Right cardiac atrium (tissue), 5 donors: ENCODE measurements around the gene ELANE. TPM values are rescaled to one million over a fixed set of nuclear protein-coding genes. Genes with fewer than 3 reads are reported as not detected.
"Not testable (repeated sequence)": the region's sequence is repeated elsewhere in the genome, so short reads cannot be mapped to it uniquely, and the experiment has no call there.

ENCODE experiments used
- ATAC-seq, 2 donors: fragments of 200-7000 bp; cut with Tn5 transposase; one replicate each; pipeline versions ENCODE4 v1.8.0 to v1.9.1; 2020; ENCODE audit warnings: moderate library complexity in 2 of 2, mild to moderate bottlenecking in 1 of 2
- DNase-seq, 3 donors: peaks; one replicate each; pipeline ENCODE4 v3.0.0-alpha.2; 2020
- H3K27ac ChIP-seq: one replicate; pipeline ENCODE4 v1.5.1; 2013; ENCODE audit warnings: mild to moderate bottlenecking, low read length, control low read depth, moderate library complexity
- H3K27me3 ChIP-seq: one replicate; pipeline ENCODE4 v1.6.1; 2013; ENCODE audit not compliant: control insufficient read depth, insufficient read depth
- H3K4me1 ChIP-seq: one replicate; pipeline ENCODE4 v1.6.1; 2013; ENCODE audit warnings: low read length; ENCODE audit not compliant: control insufficient read depth, insufficient read depth
- H3K4me3 ChIP-seq: one replicate; pipeline ENCODE4 v1.5.1; 2013; ENCODE audit warnings: low read length, control low read depth
- H3K9me3 ChIP-seq: one replicate; pipeline ENCODE4 v1.6.1; 2013; ENCODE audit warnings: low read length; ENCODE audit not compliant: control insufficient read depth
- WGBS: extraction: QIAGEN DNeasy Blood & Tissue Kit; methylation state at CpG from one replicate; pipeline ENCODE4 v1.1.7; 2013; 5-methylcytosine and 5-hydroxymethylcytosine counted together
- intact Hi-C, 4 donors: fragments of 100-400 bp; cut with DNase I; formaldehyde crosslinking; loops; one replicate each; pipeline versions ENCODE4 v1.11.0 to v1.14.0; 2022 to 2023
- polyA plus RNA-seq: library from polyadenylated mRNA; stranded (reverse); fragments of 200-250 nt; gene quantifications from one replicate; pipeline ENCODE4 v1.2.3, GENCODE V29; 2013
- total RNA-seq, 4 donors: library from RNA; stranded (reverse); fragmentation: NEBNext Ultra II Directional; extraction: Animal tissue kit (Norgen Biotek cat#: 25700); gene quantifications; one replicate each; pipeline ENCODE4 v1.2.1, GENCODE V29; 2021
- donor health status: healthy with polysubstance abuse.
- donor health status: DM: no; HTN: yes; CAD: no.
- donor health status: DM: no; HTN: no; CAD: no.
- donor health status: DM: no; HTN: yes; CAD: no; lungs with severe emphysema.
- donor health status: DM: yes; HTN: yes; CAD: no.

ELANE gene
- total and polyA plus RNA-seq, 5 donors: 0.85 to 3.4 (median 2.0) TPM

DNA sequence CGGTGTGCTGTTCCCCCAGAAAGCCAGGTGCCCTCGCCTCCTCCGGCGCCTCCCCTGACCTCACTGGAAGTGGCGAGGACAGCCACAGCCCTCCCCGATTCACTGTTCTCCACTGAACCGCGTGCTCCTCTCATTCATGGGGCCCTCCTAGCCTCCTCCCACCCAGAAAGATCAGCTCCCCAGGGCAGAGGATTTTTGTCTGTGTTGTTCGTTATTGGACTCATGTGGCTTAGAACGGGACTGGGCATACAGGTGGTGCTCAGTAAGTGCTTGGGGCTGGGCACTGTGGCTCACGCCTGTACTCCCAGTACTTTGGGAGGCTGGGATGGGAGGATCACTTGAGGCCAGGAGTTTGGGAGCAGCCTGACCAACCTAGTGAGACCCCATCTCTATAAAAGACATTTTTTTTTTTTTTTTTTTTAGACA is 7.5 kb upstream of the ELANE start:
- no peak for ATAC-seq
- DNase-seq: no peak
- no peaks in the 10 kb centered on the region for H3K27me3 ChIP-seq

DNA sequence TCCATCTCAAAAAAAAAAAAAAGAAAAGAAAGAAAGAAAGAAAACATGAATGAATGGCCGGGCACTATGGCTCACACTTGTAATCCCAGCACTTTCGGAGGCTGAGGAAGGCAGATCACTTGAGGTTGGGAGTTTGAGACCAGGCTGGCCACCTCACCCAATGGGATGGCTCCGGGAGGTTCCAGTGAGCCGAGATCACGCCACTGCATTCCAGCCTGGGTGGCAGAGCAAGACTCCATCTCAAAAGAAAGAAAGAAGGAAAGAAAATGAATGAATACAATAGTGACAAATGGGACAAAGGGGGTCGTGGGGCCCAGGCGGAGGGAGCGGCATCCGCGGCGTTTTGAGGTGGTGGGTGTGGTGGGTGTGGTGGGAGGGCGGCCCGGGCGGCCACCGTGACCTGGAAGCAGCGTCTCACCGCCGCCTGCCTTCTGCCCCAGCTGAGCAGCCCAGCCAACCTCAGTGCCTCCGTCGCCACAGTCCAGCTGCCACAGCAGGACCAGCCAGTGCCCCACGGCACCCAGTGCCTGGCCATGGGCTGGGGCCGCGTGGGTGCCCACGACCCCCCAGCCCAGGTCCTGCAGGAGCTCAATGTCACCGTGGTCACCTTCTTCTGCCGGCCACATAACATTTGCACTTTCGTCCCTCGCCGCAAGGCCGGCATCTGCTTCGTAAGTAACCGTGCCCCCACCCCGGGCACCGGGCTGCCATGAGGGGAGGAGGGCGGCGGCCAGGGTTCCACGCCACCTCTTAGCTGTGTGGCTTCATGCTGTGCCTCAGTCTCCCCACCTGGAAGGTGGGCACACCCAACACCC is 6.2 kb upstream of the ELANE start:
- intact Hi-C loops: no loop called here
- Histone ChIP-seq H3K4me1 (no peaks in the 10 kb centered on the region), H3K4me3 (no peak overlapping the region), H3K27ac (no peak overlapping the region), H3K9me3 (no peaks in the 10 kb centered on the region), H3K27me3 (no peaks in the 10 kb centered on the region)
- ATAC-seq (no peak), DNase-seq (peak in 1 of 3 donors; percentile 44)
- WGBS: 76% methylated on average over 37 of the region's 37 CpGs

More for the DNA sequence above, 7.5 kb upstream of the ELANE start:
- intact Hi-C loops: no loop called here
- no peaks in the 10 kb centered on the region for H3K4me1 ChIP-seq
- no peak overlapping the region for H3K27ac ChIP-seq
- H3K9me3 ChIP-seq: no peaks in the 10 kb centered on the region
- no peak overlapping the region for H3K4me3 ChIP-seq
- WGBS: 48% methylated on average over 11 of the region's 11 CpGs

- intact Hi-C loops: no loop called here
- 47% methylated on average over 12 of the region's 12 CpGs for WGBS
- H3K4me1 ChIP-seq: no peaks in the 10 kb centered on the region
- ATAC-seq (peak; percentile 4 to 20), DNase-seq (peak; percentile 62 to 80 (median 80))
- H3K9me3 ChIP-seq: no peaks in the 10 kb centered on the region
- H3K27me3 ChIP-seq: no peaks in the 10 kb centered on the region
- H3K4me3 ChIP-seq: no peak overlapping the region
- H3K27ac ChIP-seq: no peak overlapping the region
Measured at GRCh38 chr19:848386-848921, 3.6 kb upstream of the ELANE start.

DNA sequence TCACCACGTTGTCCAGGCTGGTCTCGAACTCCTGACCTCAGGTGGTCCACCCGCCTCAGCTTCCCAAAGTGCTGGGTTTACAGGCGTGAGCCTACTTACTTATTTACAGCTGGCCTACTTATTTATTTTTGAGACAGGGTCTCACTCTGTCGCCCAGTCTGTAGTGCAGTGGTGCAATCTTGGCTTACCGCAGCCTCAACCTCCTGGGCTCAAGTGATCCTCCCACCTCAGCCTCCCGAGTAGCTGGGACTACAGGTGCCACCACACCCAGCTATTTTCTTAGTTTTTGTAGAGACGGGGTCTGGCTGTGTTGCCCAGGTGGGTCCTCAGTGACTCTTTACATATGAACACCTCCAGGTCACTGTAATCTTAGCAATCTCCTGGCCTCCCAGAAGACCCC is 2.9 kb upstream of the ELANE start:
- DNase-seq, ATAC-seq, H3K27me3 ChIP-seq, H3K4me1 ChIP-seq, intact Hi-C loops, H3K9me3 ChIP-seq, H3K27ac ChIP-seq, H3K4me3 ChIP-seq: not testable (repeated sequence)
- WGBS: 84% methylated on average over 8 of the region's 8 CpGs

- Histone ChIP-seq H3K27ac (peak overlapping the region; percentile 34), H3K27me3 (no peaks in the 10 kb centered on the region), H3K4me1 (no peaks in the 10 kb centered on the region), H3K4me3 (no peak overlapping the region), H3K9me3 (no peaks in the 10 kb centered on the region)
- WGBS: 17% methylated on average over 28 of the region's 28 CpGs
- intact Hi-C loops: loop anchor here in 2 of 4 donors (10.0 kb wide), 2 partner anchors 46 to 76 kb away; no protein-coding TSS in a partner anchor
- peak; percentile 90 to 91 for ATAC-seq
- peak; percentile 96 to 98 (median 97) for DNase-seq
Measured at GRCh38 chr19:850221-850978, 1.7 kb upstream of the ELANE start.

DNA sequence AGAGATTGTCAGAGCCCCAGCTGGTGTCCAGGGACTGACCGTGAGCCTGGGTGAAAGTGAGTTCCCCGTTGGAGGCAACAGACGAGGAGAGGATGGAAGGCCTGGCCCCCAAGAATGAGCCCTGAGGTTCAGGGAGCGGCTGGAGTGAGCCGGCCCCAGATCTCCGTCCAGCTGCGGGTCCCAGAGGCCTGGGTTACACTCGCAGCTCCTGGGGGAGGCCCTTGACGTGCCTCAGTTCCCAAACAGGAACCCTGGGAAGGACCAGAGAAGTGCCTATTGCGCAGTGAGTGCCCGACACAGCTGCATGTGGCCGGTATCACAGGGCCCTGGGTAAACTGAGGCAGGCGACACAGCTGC is 1.1 kb upstream of the ELANE start:
- 30% methylated on average over 13 of the region's 13 CpGs for WGBS
- peak overlapping the region; percentile 34 for H3K27ac ChIP-seq
- no peak overlapping the region for H3K4me3 ChIP-seq
- no peaks in the 10 kb centered on the region for H3K27me3 ChIP-seq
- H3K9me3 ChIP-seq: no peaks in the 10 kb centered on the region
- no peaks in the 10 kb centered on the region for H3K4me1 ChIP-seq
- intact Hi-C loops: loop anchor here in 2 of 4 donors (10.0 kb wide), 2 partner anchors 46 to 76 kb away; no protein-coding TSS in a partner anchor
- DNase-seq: peak in 1 of 3 donors; percentile 31
- ATAC-seq: no peak

DNA sequence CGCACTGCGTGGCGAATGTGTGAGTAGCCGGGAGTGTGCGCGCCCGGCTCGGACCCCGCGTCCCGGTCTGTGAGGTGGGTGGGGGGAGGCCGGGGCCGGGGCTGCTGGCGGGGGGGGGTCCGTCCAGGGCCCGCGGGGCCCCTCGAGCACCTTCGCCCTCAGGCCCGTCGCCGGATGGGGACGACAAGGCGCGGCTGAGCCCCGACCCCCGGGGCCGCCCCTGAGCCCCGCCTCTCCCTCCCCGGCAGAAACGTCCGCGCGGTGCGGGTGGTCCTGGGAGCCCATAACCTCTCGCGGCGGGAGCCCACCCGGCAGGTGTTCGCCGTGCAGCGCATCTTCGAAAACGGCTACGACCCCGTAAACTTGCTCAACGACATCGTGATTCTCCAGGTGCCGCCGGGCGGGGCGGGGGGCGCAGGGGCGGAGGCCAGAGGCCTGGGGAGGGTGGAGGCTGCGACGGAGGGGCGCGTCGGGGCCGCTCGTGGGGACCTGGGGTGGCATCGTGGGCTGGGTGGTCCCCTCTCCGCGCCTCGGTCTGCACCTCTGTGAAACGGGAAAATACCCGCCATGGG is 997 bp downstream of the ELANE start:
- ATAC-seq: no peak
- 31% methylated on average over 67 of the region's 67 CpGs for WGBS
- Histone ChIP-seq H3K27me3 (no peaks in the 10 kb centered on the region), H3K9me3 (no peaks in the 10 kb centered on the region), H3K4me1 (no peaks in the 10 kb centered on the region), H3K27ac (no peak overlapping the region), H3K4me3 (no peak overlapping the region)
- intact Hi-C loops: loop anchor here in 2 of 4 donors (10.0 kb wide), 2 partner anchors 48 to 78 kb away; no protein-coding TSS in a partner anchor
- peak in 1 of 3 donors; percentile 38 for DNase-seq

DNA sequence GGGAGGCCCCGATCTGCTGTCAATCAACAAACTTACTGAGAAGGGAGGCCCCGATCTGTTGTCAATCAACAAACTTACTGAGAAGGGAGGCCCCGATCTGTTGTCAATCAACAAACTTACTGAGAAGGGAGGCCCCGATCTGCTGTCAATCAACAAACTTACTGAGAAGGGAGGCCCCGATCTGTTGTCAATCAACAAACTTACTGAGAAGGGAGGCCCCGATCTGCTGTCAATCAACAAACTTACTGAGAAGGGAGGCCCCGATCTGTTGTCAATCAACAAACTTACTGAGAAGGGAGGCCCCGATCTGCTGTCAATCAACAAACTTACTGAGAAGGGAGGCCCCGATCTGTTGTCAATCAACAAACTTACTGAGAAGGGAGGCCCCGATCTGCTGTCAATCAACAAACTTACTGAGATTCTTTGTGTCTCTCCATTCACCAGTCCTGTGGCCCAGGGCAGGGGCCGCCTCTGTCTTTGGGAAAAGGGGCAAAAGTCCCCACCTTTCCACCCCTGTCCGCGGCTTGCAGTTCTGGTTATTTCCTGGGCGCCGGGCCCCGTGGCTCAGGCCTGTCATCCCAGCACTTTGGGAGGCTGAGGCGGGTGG is 1.6 kb downstream of the ELANE start:
- DNase-seq: peak in 2 of 3 donors; percentile 44 to 50
- ATAC-seq, H3K27ac ChIP-seq, H3K4me3 ChIP-seq, H3K4me1 ChIP-seq, H3K9me3 ChIP-seq, H3K27me3 ChIP-seq: not testable (repeated sequence)
- intact Hi-C loops: loop anchor here in 2 of 4 donors (10.0 kb wide), 2 partner anchors 49 to 79 kb away; no protein-coding TSS in a partner anchor
- WGBS: 81% methylated on average over 12 of the region's 17 CpGs

GRCh38 chr19:854549-854948 is 2.4 kb downstream of the ELANE start:
- intact Hi-C loops: loop anchor here in 2 of 4 donors (10.0 kb wide), 2 partner anchors 50 to 80 kb away; no protein-coding TSS in a partner anchor

GRCh38 chr19:855142-855541 is 3.0 kb downstream of the ELANE start:
- no peaks in the 10 kb centered on the region for H3K9me3 ChIP-seq
- no peaks in the 10 kb centered on the region for H3K27me3 ChIP-seq
- no peaks in the 10 kb centered on the region for H3K4me1 ChIP-seq
- no peak overlapping the region for H3K4me3 ChIP-seq
- DNase-seq: peak in 1 of 3 donors; percentile 40
- 87% methylated on average over 12 of the region's 12 CpGs for WGBS
- no peak overlapping the region for H3K27ac ChIP-seq
- intact Hi-C loops: loop anchor here in 3 of 4 donors (5.0 to 10.0 kb wide), 5 partner anchors 50 to 88 kb away; partner anchors contain the start of gene KISS1R (in 1 of the 3)
- ATAC-seq: no peak

More at GRCh38 chr19:854549-854948, 2.4 kb downstream of the ELANE start:
- no peak for ATAC-seq
- no peak for DNase-seq
- Histone ChIP-seq H3K27ac (no peak overlapping the region), H3K4me3 (no peak overlapping the region), H3K4me1 (no peaks in the 10 kb centered on the region), H3K27me3 (no peaks in the 10 kb centered on the region), H3K9me3 (no peaks in the 10 kb centered on the region)
- WGBS: 79% methylated on average over 6 of the region's 6 CpGs
